NCI-H2196 treated with DMSO at 0.1 percent for 48 hours (cell line): ENCODE measurements around the gene TNFAIP3.
"Not testable (repeated sequence)": the region's sequence is repeated elsewhere in the genome, so short reads cannot be mapped to it uniquely, and the experiment has no call there.

Experiments used
- DNase-seq: peaks from one replicate; lab custom pipeline; 2025; ENCODE audit not compliant: unreplicated experiment; lab: John Stamatoyannopoulos, UW

TNFAIP3 gene

DNA sequence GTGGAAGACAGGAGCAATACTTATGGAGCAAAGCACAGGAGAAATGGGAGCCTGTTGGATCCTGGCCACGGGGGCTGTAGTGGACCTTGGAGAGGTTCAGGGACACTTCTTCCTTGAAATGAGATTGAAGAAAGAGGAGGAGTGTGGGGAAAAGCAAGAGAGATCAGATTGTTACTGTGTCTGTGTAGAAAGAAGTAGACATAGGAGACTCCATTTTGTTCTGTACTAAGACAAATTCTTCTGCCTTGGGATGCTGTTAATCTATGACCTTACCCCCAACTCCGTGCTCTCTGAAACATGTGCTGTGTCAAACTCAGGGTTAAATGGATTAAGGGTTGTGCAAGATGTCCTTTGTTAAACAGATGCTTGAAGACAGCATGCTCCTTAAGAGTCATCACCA is 22.7 kb upstream of the TNFAIP3 start:
- DNase-seq = not testable (repeated sequence)

DNA sequence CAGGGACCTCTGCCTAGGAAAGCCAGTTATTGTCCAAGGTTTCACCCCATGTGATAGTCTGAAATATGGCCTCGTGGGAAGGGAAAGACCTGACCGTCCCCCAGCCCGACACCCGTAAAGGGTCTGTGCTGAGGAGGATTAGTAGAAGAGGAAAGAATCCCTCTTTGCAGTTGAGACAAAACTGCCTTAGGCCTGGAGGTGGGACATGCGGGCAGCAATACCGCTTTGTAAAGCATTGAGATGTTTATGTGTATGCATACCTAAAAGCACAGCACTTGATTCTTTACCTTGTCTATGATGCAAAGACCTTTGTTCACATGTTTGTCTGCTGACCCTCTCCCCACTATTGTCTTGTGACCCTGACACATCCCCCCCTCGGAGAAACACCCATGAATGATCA is 22.3 kb upstream of the TNFAIP3 start:
- DNase-seq = not testable (repeated sequence)

DNA sequence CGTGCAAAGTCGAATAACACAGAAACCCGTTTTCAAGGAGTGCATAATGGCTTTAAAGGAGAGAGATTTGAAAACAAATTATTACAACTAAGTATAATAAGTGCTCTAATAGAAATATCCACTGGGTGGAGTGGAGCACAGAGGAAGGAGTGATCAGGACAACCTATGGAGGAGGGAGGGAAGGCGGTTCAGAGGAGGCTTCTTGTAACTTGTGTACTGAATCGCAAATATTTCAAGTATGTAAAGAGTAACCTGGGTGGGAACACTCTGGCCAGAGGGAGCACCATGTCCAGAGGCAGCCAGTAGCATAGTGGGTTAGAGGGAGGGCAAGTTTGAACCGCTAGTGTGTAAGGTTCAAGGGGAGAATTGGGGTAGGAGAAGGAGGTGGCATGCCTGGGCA is 21.6 kb upstream of the TNFAIP3 start:
- DNase-seq = no peak

DNA sequence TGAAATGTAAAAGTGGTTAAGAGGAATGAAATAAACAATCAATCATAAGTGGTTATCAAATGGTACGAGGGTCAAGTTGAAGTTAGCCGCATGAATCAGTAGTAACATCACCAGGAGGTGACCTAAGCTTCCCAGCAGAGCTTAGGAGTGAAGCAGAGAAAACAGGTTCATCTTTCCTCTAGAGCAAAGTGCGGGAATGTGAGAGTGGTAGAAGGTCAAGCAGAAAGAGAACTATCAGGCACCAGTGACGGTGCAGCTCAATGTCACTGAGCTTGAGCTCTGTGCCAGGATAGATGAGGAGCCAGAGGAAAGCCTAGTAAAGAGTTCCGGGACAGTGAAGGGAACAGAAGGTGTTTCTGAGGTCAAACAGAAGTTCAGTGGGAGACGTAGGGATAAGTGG is 20.8 kb upstream of the TNFAIP3 start:
- no peak for DNase-seq

DNA sequence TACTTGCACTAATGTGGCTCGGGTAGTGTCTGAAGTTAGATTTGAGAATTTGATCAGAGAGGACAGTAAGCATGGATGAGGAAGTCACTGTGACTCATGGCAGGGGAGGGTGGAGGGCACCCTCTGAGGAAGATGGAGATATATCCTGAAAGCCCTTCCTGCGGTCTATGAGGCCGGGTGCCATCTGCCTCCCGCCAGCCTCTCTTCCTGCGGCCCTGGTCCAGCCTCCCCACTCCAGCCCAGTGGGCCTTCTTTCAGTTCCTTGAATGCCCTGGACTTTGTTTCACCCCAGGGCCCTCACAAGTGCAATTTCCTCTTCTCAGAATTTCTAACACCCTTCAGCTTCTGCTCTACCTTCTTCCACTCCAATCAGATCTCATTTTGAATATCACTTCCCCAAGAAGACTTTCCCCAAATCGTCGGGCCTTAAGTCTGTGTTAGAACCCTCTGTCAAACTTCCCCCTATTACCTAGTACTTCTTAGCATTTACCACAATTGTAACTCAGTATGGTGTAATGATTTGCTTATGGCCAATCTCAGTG is 20.2 kb upstream of the TNFAIP3 start:
- no peak for DNase-seq

DNA sequence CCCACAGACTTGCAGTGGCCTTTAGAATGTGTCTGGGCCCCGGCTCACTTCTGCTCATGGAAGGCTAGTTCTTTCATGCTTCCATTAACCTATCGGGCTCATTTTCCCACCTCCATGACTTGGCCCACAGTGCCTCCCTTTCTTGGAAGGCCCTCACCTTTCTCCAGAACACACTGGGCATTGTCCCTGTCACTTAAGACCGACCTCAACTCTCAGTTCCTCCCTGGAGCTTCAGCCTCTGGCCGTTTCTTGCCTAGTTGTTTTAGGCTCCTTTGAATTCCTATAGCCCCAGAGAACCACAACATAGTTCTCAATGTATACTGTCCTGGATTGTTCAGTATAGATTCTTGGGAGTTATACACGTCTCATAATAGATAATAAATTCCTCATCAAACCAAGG is 19.3 kb upstream of the TNFAIP3 start:
- no peak for DNase-seq

DNA sequence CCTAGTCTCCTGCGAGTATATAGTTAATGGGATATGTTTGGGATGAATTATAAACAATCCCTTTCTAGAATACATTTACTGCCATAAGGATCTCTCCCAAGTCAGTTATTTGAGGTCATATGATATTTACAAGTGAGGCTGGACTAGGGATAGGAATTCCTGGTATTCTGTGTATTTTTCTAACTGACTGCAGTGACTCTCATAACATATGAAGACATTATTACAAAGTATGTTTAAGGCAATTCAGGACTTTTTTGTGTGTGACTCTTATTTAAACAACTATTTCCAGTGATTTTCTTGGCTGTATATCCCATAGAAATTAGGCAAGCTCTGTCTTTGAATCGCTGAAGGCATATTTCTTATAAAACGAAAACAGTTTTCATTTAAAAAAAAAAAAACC is 18.4 kb upstream of the TNFAIP3 start:
- DNase-seq = no peak

DNA sequence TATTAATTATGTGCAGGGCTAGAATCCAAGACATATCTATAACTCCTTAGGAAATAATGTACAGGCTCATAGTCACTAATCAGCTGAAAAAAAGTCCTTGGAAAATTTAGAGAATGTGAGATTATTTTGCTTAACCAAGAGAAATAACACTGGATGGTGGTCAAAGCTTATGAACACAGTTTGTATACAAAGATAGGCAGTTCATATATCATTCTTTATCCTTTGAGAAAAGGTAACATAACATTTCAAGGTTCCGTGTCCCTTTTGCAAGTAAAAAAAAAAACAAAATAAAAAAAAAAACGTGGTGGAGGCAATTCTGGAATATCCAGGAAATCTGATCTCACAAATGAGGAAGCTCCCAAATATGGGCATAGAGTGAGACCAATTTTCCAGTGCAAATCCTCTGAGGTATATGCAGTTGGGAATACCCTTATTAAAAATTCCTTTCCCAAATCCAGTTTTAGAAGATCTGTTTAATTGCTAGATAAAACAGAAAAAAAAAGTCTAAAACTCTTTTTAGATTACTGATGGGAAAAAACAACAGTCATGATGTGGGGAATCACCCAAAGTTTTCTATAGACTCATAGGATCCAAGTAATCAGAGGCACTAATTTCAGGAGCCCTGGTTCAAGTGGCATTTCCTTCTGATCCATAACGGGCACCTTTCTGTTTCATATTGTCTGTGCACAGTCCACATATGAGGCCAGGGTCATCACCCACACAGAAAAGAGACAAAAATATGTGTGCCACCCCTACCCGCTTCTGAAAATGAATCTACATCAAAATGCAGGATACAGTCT is 17.7 kb upstream of the TNFAIP3 start:
- no peak for DNase-seq

DNA sequence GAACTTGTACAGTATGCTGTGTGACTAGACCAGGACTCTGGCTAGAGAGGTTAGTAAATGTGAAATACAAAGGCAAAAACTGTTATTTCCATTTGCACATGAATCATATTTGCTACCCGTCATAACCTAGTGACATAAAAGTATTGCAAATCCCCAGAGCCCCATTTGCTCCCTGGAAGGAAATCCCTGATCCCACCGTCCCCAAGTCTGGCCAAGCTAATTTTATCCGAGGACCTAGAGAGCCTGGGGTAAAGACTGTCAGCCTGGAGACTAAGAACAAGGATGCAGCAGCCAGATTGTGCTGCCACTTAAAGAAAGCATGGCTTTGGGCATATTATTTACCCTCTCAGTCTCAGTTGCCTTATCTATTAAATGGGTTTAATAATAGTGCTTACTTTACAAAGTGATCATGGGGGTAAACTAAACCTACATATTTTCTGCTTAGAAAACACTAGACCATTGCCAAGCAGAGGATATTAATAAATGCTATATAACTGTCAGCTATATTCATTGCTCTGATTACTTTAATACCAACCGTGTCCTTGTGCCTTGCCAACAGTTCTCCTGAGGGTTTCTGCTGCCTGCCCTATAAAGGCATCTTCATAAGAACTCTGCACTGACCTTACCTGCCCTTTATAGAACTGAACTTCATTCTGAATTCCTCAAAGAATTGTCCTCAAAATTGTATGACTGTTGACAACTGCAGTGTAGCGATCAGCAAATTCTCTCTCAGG is 16.9 kb upstream of the TNFAIP3 start:
- no peak for DNase-seq

DNA sequence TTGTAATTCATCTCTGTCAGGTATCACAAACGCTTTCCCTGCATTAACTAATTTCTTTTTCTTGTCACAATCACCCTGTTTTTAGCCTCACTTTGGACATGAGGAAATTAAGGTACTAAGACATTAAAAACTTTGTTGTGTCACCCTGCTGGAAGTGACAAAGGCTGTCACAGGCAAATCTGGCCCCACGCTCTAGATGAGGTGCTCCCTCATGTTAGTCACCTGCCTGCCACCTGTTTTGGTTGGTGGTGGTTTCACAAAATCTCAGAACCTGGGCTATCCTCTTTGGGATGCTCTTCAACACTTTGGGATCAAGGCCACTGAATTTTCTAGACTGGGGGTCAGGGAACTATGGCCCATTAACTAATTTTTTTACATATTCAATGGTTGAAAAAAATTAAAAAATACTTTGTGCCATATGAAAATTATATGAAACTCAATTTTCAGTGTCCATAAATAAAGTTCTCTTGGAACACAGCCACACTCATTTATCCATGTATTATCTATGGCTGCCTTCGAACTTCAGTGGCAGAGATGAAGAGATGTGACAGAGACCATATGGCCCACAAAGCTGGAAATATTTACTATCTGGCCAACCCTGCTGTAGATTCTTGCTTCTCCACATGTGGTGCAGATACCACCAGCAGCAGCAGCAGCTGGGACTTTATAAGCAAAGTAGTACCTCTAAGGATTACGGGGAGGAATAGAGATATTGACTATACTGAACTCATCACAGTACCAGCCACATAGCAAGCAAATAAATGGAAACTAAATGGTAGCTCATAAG is 16.1 kb upstream of the TNFAIP3 start:
- DNase-seq = no peak

DNA sequence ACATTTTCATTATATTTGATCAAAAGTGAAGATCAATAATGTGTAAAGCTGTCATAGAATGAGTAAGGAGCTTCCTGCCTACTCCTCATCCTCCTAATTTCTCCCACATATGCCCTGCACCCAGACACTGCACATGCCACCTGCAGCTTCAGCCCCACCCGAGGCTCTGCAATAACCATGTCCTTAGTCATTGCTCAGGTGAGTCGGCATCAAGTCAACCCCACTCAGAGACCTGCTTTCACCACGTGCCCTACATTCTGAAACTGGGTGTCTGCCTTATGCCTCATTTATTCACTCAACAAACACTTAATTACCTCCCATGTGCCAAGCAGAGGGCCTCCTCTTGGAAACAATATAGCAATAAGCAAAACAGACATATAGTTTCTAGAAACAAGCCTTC is 15.4 kb upstream of the TNFAIP3 start:
- DNase-seq = no peak

DNA sequence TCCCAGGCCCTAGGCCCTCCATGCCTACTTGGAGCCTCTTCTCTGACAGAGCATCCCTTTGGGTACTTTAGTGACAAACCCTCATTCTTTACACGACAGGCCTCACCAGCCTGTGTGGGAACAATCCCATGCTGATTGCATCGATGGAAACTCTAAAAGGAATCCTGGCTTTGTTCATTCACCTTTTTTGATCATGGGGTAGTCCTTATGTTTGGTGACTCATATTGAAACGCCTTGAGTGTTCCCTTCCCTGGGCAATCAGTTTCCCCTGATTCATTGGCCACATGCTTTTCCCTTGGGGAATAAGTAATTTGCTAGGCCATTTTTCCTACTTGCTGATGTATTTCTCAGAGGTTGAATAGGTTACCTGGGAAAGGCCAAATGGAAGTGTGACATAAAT is 14.7 kb upstream of the TNFAIP3 start:
- DNase-seq = no peak

DNA sequence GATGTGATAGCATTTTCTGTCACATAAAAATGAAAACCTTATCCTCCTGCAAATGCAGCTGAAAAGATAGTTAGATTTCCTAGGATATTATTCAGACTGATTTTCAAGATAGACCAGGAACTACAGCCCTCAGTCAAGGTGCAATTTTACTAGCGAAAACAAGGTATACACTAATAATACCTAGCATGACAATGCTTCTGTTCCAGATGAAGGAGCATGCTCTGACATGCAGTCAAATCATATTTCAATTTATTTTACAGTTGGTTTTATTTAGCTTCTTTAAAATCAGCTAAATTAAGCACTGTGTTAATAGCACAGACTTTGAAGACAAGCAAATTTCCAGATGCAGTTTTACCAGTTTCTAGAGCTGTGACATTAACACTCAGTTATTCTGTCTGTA is 14.2 kb upstream of the TNFAIP3 start:
- DNase-seq = no peak

DNA sequence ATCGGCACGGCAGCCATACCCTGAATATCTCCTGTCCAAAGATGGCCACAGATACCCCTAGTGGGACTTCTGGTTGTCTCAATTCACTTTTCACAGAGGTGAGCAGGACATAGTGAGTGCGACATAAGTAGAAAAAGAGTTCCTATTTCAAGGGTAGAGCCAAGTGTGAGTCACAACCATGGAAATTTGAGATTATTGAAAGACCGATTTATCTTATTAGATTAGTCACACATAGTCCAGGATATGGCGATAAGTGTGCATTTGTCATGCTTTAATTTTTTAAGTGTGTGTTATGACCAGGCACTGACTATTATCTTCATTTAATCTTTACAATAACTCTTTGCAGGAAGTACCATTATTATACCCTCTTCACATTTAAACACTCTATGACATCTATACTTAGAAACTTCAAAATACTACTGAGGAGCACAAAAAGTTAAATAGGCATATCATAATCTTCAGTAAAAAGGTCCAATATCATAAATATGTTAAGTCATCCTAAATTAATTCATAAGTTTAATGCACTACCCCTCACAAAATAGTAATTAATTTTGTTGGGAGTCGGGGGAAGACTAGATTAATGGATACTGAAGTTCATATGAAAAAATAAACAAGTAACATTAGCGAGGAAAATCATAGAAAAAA is 13.4 kb upstream of the TNFAIP3 start:
- no peak for DNase-seq

DNA sequence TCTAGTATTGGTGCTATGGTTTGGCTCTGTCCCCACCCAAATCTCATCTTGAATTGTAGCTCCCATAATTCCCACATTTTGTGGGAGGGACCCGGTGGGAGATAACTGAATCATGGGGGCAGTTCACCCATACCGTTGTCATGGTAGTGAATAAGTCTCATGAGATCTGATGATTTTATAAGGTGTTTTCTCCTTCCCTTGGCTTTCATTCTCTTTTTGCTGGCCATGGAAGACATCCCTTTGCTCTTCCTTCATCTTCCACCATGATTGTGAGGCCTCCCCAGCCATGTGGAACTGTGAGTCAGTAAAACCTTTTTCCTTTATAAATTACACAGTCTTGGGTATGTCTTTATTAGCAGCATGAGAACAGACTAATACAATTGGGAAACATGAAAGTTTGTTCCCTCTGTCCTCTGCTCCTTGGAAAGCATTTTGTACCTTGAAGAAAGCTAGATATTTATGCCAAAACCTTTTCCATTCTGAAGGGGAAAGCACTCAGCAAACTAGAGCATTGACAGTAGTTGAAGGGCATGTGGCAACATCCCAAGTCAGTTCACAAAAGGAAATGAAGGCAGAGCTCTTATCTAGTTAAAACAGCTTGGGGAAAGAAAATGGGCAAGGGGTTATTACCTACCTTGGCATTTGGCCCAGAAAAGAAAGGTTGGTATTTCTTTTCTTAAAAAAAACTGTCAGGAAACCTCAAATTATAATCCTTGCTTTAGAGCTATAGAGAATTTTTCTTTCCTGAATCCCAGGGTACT is 10.7 kb upstream of the TNFAIP3 start:
- DNase-seq = no peak

DNA sequence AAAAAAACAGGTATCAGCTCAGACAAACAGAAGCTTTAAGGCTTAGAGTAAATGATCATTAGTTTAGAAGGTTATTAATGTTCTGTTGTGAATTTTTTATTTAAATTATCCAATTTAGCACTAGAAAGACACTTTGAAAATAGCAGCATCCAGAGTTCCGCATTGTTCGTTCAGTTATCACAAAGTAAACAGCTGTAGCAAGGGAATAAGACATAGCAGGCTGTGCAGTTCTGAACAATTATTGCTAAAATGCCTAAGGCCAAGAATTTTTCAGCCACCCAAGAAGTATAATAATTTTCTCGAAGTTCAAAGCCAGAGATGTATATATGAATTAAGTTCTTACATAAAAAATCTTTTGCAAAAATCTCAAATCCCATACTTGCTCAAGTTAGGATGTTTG is 8.0 kb upstream of the TNFAIP3 start:
- DNase-seq = no peak

DNA sequence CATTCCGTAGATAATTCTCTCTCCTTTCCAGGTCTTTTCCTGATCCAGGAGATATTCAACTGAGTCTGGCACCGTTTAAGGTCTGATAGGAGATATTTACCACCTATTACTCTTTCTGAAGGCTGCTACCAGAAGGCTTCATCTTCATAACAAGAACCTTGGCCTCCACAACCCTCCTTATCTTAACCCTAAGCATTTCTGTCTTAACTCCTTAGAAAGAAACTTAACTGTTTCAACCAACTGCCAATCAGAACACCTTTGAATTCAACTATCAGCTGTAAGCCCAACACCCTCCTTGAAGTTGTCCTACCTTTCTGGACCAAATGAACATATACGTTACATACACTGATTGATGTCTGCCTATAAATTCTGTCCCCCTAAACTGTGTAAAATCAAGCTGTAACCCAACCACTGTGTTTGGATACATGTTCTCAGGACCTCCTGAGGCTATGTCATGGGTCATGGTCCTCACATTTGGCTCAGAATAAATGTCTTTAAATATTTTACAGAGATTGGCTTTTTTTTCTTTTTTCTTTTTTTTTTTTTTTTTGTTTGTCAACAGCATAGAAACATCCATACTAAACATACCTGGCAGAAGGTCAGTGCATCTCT is 6.6 kb upstream of the TNFAIP3 start:
- no peak for DNase-seq

DNA sequence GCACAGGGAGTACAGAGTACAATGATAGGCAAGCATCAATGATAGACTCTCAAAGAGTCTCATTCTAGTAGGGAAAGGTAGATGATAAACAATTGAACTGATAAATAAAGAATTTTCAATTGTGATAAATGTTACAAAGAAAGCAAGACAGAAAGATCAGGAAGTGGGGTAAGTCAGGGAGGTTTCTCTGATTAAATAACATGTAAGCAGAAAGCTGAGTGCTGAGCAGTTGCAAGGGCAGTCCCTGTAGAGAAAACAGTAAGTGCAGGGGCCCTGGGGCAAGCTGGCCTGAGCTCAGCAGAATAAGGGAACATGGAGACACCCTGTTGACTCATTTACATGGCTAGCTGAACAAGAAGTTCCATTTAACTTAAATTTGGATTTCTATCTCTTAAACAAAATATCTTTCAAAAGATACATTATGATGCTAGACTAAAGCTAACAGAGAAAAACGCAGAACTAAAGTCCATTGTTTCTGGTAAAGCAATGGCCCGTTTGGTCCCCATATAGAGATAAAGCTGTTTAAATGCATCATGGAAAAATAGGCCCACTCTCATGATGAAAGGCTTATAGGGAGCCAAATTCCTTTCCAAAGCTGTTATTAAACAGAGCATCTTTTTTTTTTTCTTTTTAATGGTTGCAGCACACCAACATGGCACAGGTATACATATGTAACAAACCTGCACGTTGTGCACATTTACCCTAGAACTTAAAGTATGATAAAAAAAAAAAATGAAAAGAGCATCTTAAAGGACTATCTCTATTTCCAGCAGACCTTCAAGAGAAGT is 5.3 kb upstream of the TNFAIP3 start:
- DNase-seq = no peak

DNA sequence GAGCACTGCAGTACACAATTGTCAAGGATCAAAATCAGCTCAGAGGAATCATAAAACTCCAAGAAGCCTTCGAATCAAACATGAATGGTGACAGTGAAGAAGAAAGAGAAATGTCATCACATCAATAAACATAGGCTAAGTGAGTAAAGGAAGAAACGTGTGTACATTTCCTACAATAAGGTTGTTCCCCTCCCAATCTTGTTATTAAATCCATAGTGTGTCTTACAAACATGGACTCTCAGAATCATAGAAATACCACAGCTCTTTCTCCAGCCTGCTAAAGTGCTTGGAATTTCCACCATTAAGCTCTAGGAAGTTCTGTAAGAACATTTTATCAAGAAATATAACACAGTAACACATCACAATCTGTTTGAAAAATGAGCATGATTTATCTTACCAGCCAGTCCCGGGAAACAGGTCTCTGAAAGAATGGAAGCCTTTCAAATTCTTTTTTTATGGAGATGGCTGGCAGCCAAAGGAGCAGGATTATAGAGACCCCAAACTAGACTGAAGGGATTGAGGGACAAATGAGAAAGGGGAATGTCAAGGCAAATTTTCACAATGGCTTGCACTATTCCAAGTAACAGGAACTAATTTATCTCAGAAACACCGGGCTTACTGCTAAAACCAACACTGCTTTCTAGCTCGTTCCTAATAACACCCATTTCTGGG is 4.5 kb upstream of the TNFAIP3 start:
- no peak for DNase-seq
